Stimulated activated CD4-positive, alpha-beta T cell treated with anti-CD3 and anti-CD28 coated beads, Interleukin-1b, Interleukin-23, amount 100 ng/mL, for 24 hours (primary cell): ENCODE results near the gene OOEP.
"Not testable (repeated sequence)": the region's sequence is repeated elsewhere in the genome, so short reads cannot be mapped to it uniquely, and the experiment has no call there.

Experiments
- DNase-seq, 4 experiments: peaks; one replicate each; pipeline ENCODE4 v3.0.0-alpha.2; 2020; ENCODE audit warnings: low read depth in 4 of 4, low spot score in 1 of 4

OOEP gene

GRCh38 chr6:73369563-73369962, at the start of gene OOEP:
TSS of gene OOEP (minus strand) at chr6:73369897. CDS start at chr6:73369792, 105 bp downstream.
- DNase-seq: no peak

- DNase-seq: no peak
These were observed 48.5 kb upstream of the OOEP start for GRCh38 chr6:73418081-73418741.

GRCh38 chr6:73413102-73413501, 43.4 kb upstream of the OOEP start:
- DNase-seq: no peak

GRCh38 chr6:73409395-73409794, 39.7 kb upstream of the OOEP start:
- no peak for DNase-seq

- DNase-seq: no peak
These were observed 31.0 kb upstream of the OOEP start for GRCh38 chr6:73400656-73401055.

GRCh38 chr6:73395875-73396274, 26.2 kb upstream of the OOEP start:
- no peak for DNase-seq

GRCh38 chr6:73394577-73395354, 25.1 kb upstream of the OOEP start, which contains the start of gene DDX43:
TSS of gene DDX43 (plus strand) at chr6:73394828. CDS start at chr6:73394906, 78 bp downstream.
- DNase-seq: peak in 1 of 4 experiments; percentile 14

- no peak for DNase-seq
These were observed 23.6 kb upstream of the OOEP start for GRCh38 chr6:73393278-73393677.

- not testable (repeated sequence) for DNase-seq
These were observed 22.5 kb upstream of the OOEP start for GRCh38 chr6:73392188-73392587.

GRCh38 chr6:73391675-73392074, 22.0 kb upstream of the OOEP start:
- DNase-seq: no peak

GRCh38 chr6:73389854-73390253, 20.2 kb upstream of the OOEP start:
- DNase-seq: no peak

- DNase-seq: peak; percentile 13 to 38 (median 16)
These were observed 19.3 kb upstream of the OOEP start for GRCh38 chr6:73388800-73389512.

GRCh38 chr6:73388433-73388799, 18.7 kb upstream of the OOEP start:
- no peak for DNase-seq

- DNase-seq: no peak
These were observed 12.9 kb upstream of the OOEP start for GRCh38 chr6:73382462-73383113.

- DNase-seq: not testable (repeated sequence)
These were observed 11.8 kb upstream of the OOEP start for GRCh38 chr6:73381531-73381930.

- DNase-seq: no peak
These were observed 7.5 kb upstream of the OOEP start for GRCh38 chr6:73377225-73377624.

GRCh38 chr6:73375216-73375615, 5.5 kb upstream of the OOEP start:
- DNase-seq: no peak

- no peak for DNase-seq
These were observed 2.8 kb upstream of the OOEP start for GRCh38 chr6:73372516-73372915.

- DNase-seq: no peak
These were observed 2.3 kb upstream of the OOEP start for GRCh38 chr6:73371984-73372383.

GRCh38 chr6:73369157-73369556, 540 bp downstream of the OOEP start:
- no peak for DNase-seq

- DNase-seq: no peak
These were observed 1.0 kb downstream of the OOEP start for GRCh38 chr6:73368675-73369074.
